MV-4-11 (cell line): Measurements from ENCODE around the gene GRK5.
"Not testable (repeated sequence)": the region's sequence is repeated elsewhere in the genome, so short reads cannot be mapped to it uniquely, and the experiment has no call there.

ENCODE experiments used
- DNase-seq: peaks from one replicate; lab custom pipeline; 2025; lab: John Stamatoyannopoulos, UW

GRK5 gene

DNA sequence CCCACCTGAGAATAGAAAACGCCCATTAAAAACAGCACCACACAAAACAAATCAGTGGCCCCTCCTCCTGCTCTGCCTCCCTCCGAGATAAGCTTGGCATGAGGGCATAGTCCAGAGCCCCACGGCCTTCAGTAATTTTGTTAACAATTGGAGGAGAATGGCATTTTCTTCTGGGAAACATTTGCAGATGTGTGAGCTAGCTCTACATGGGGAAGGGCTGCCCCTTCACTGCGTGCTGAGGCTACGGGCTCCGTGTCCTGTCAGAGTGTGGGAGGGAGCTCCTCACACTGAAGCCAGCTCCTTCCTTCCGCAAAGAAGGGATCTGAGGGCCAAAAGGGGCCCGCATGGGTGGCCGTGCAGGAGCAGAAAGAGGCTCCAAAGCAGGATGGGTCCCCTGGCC is 15.2 kb downstream of the GRK5 start:
- no peak for DNase-seq

DNA sequence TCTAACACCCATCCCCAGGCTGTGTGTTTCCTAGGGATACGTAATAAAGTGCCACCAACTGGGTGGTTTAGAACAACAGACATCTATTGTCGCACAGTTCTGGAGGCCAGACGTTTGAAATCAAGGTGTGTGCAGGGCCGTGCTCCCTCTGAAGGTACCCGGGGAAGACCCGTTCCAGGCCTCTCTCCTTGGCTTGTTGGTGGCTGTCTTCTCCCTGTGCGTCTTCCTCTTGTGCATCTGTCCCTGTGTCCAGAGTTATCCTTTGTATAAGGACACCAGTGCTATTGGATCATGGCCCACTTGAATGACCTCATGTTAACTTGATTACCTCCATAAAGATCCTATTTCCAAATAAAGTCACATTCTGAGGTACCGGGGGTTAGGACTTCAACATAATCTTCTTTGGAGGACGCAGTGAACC is 15.6 kb downstream of the GRK5 start:
- no peak for DNase-seq

DNA sequence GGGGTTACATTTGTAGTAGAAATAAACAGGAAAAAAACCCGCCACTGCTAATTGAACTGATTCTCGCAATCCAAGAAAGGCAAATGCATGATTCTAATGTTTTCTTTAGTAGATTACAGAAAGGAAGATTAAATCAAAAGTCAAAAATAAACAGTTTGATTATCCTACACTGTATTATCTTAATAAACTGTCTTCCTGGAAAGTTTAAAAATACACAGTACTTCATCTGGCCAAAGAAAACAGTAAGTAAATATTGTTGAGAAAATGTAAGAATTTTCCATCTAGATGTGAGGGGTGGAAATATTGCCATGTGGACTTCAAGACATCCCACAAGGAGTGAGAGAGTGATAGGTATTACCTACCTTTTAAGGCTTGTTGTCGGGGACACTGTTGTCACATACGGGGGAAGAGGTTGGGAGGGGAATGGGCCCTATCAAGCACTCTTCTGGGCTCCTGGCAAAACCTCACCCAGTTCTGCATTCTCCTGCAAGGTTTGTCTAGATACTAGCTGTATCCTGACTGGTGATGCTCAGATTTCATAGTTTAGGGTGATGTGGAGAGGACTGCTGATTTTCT is 17.8 kb downstream of the GRK5 start:
- no peak for DNase-seq

DNA sequence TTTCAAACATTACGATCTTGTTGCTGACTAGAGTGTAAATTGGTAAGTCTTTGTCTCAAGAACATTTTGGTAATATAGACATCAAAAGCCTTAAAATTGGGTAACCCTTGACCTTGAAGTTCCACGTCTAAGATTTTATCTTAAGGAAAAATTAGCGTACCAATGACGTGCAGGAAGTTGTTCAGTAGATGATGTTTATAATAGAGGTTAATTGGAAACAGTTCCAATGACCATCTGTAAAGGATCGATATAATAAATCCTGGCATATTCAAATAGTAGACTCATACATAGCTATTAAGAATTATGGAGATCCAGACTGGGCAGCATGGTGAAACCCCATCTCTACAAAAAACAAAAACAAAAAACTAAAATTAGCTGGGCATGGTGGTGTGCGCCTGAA is 20.5 kb downstream of the GRK5 start:
- no peak for DNase-seq

DNA sequence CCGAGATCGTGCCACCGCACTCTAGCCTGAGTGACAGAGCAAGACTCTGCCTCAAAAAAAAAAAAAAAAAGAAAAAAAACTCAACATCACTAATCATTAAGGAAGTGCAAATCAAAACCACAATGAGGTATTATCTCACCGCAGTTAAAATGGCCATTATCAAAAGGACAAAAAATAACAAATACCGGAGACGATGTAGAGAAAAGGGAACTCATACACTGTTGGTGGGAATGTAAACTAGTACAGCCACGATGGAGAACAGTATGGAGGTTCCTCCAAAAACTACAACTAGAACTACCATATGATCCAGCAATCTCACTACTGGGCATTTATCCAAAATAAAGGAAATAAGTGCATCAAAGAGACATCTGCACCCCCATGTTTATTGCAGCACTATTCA is 24.3 kb downstream of the GRK5 start:
- DNase-seq, result no peak

DNA sequence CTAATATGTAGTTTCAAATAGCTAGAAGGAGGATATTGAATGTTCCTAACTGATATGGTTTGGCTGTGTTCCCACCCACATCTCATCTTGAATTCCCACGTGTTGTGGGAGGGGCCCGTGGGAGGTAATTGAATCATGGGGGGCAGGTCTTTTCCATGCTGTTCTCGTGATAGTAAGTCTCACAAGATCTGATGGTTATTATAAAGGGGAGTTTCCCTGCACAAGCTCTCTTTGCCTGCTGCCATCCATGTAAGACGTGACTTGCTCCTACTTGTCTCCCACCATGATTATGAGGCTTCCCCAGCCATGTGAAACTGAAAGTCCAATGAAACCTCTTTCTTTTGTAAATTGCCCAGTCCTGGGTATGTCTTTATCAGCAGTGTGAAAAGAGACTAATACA is 25.1 kb downstream of the GRK5 start:
- not testable (repeated sequence) for DNase-seq

DNA sequence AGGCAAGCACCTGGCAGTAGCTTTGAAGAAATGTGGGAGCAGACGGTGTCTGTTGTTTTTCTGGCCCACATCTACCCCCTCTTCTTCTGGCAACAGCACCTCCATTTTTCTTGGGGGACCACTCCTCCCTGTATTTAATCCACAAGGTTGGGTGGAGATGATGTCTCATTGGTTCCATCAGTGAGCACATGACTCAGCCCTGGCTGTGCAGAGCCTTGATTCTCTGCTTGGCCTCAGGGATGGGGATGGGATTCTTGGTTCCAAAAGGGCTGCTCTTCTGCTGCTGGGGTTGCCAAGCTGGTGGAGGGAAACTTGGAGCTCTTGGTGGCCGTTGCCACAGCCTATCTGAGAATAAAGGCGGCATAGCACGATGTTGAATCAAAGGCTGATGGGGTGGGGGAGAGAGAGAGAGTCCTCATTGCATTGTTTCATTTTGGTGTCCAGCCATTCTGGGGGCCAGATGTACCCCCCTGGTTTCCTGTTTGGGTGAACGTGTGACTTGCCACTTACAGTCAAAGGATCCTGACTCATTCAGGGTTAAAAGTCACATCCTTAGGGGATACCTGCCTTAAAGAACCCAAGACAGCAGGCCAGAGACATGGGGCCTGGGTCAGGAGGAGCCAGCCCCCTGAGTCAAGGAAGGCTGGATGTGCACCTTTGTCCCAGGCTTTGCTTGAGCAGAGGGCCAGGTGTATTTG is 25.9 kb downstream of the GRK5 start:
- DNase-seq, result no peak

DNA sequence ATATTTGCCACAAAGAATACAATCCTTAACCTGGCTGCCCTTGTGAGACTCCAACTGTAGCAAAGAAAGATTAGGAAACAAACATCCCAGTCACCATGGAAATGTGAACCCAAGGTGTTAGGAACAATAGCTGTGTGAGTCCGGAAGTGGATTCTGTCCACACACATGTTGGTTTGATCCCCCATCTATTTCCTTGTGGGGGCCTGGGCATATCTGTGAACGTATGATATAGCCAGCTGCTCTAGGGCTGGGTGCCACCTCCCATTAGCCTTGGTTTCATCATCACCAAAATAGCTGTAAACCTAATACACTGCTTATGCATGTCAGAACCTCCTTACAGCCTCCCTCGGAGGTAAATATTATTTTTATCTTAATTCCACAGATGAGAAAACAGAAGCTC is 26.4 kb downstream of the GRK5 start:
- DNase-seq, result no peak

DNA sequence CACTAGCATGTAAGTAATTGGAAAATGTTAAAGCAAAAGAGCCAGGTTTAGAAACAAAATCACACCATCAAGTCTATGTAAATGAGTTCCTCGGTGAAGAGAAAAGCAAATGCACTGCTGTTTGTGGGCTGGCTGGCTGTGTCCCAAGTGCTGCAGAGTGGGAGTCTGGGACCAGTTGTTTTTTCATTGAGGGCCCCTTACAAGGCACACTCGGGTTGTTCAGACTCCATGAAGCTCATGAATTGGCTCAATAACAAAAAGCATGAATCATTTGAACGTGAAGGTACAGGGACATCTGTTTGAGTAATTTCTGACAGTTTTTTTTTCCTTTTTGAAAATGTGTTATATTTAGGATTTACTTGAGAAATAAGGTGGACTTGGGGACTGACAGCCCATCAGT is 28.0 kb downstream of the GRK5 start:
- DNase-seq, result no peak

DNA sequence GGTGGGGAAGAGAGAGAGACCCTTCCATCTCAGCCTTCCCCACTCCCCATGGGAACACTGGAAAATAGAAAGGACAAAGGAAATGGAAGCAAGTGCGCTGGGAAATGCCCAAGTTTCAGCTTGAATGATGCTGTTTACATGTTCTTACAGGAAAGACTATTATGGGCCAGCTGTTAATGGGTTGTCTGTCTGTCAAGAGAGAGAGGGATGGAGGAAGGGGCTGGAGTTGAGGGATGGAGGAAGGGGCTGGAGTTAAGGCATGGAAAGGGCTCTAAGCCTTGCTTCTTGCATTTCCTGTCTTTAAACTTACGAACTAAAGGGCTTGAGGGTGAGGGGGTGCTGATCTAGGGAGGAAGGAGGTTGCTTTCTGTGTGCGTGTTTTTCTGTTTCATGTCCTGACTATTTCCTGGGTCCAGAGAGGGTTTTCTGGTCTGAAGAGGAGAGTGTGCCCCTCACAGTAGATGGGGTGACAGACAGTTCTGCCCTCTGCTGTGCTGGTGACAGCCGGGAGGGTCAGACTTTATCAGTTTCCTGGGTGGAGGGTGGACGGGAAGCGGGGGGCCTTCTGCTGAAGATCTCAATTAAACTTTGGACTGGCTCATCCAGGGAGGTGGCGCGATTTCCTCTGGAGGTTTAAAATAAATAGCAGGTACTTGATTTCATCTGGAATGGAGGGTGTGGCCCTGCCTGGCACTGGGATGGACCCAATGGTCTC is 30.5 kb downstream of the GRK5 start:
- DNase-seq, result no peak

DNA sequence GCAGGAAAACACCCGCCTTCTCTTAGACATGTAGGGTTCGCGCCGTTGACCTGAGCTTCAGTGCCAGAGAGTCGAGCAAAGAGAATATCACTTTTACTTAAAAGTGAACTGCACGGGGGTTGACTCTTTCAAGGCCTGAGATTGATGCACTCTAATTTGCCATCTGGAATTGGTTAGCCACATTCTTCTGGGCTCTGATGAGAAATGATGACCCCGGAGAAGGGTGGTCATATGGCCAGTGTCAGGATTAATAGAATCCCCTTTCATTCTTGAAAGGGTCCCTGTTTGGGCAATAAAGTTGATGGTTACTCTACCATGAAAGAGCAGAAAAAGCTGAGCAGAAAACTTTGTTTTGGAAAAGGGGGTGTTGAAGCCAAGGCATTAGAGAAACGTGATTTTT is 31.2 kb downstream of the GRK5 start:
- no peak for DNase-seq

DNA sequence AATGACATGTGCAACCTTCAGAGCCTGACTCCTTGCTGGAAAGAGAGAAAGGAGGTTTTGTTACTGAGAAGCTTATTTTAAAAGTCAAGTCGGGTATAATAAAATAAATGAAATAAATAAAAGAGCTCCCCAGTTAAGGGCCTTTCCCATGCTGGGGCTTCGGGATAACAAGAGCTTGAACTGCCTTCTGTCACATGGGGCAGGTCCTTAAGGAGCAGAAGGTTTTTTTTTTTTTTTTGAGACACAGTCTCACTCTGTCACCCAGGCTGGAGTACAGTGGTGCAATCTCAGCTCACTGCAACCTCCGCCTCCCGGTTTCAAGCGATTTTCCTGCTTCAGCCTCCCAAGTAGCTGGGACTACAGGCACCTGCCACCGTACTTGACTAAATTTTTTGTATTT is 31.6 kb downstream of the GRK5 start:
- not testable (repeated sequence) for DNase-seq

DNA sequence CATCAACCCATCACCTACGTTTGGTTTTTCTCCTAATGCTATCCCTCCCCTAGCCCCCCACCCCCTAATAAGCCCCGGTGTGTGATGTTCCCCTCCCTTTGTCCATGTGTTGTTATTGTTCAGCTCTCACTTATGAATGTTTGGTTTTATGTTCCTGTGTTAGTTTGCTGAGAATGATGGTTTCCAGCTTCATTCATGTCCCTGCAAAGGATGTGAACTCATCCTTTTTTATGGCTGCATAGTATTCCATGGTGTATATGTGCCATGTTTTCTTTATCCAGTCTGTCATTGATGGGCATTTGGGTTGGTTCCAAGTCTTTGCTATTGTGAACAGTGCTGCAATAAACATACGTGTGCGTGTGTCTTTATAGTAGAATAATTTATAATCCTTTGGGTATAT is 32.3 kb downstream of the GRK5 start:
- DNase-seq, result not testable (repeated sequence)

DNA sequence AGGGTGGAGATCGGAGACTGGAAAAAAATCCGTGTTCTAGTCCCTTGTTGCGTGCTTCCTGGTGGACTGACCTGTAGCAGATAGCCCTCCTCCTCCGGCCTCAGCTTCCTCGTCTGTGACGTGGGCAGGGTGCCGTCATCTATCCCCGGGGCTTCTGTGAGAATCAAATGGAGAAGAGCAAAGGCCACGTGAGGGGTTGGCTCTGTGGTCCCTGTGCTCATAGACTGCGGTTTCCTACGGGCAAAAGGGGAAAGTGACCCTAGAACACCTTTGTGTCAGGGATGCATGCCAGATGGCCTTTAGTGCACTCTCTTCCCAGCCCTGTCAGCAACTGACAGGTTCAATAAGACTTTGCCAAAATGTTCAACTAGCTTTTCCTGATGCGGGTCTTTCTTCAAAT is 33.7 kb downstream of the GRK5 start:
- DNase-seq, result no peak

DNA sequence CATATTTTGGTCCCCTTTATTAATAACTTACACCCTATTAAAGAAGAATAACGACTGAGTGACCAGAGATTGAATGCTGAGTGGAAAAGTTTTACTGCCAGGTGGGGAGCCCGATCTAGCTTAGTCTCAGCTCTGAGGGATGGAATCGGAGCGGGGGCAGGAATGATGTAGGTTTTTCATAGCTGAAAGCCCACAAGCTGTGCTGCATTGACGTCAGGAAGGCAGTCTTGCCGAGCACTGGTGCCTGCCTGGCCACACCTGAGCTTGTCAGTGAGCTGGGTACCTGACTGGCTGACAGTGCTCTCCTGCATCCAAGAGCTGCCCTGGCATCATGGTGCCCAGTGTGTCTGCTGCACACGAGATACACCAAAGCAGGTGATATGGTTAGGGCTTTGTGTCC is 34.8 kb downstream of the GRK5 start:
- DNase-seq, result no peak

DNA sequence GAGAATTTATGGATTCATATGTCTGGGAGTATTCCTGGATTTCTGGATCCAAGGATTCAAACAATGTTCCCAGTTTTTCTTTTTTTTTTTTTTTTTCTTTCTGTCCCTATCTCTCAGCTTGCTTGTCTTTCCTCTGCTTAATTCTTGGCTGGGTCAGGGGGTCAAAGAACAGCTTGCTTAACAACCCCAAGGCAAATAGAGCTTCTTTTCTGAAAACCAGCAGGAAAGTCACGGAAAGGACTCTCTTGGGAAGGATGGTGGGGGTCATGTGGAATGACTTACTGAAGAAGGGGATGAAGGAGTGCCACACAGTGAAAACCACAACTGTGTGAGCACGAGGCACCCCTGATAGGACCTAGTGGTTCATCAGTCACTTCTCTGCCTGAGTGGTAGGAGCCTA is 36.1 kb downstream of the GRK5 start:
- DNase-seq, result no peak

DNA sequence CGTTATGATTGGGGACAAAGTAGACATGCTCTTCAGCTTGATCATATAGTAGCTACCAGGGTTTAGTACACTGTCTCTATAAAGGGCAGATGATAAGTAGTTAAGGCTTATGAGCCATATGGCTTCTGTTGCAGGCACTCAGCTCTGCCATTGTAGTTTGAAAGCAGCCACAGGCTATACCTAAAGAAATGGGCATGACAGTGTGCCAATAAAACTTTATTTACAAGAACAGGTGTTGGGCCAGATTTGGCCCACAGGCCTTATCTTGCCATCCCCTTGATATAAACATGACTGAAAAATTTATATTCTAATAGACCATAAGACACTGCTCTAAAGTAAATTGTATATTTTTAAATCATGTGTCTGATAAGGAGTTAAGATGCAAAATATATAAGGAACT is 36.6 kb downstream of the GRK5 start:
- DNase-seq, result no peak

DNA sequence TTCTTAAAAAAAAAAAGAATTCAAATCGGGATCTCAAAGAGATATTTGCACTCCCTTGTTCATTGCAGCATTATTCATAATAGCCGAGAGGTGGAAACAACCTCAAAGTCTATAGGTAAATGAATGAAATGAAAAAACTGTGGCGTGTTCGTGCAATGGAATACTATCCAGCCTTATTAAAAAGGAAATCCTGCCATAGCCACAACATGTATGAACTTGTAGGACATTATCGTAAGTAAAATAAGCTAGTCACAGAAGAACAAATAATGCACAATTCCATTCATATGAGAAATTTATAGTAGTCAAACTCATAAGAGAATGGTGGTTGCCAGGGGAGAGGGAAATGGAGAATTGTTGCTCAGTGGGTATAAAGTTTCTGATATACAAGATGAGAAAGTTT is 37.9 kb downstream of the GRK5 start:
- DNase-seq, result no peak

DNA sequence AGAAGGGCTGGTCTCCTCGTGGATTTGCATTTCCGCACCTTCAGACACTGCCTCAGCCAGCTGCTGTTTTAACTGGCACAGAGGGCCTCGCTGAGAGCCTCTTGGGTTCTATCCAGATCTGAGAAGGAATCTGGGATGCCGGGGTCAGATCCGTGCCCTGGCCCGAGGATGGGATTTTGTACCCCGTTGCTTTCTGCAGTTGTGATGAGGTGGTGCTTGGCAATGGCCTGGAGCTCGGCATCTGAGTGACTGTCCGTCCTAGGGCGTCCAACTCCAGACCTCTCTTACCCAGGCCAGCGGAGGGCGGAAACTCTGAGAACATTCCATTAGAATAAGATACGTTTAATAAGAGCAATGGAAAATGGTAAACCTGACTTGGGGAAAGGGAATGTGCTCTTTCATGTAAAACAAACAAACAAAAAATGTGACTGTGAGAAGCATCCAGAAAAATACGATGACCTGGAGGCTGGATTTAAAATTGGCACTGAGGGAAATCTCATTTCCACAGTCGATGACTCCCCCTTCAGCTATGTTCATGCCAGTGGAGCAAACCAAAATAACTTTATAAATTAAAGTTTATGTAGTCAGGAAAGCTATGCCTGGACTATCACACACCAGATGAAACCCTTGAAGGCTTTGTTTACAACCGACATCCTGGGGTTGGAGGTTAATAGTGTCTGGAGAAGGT is 39.6 kb downstream of the GRK5 start:
- DNase-seq, result no peak

DNA sequence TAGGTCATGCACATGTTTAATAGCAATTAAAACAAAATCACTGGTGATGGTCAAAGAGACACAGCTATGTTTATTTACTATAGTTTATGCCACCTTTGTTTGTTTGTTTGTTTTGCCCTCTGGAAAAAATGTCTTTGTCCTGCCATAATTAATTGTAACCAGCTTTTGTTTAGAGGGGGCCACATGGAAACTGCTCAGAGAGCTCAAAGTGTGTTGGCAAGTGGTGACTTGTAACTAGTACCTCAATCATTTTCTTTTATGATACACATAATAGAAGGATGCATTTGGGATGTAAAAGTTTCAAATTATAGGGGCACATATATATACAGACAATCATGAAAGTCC is 40.2 kb downstream of the GRK5 start:
- no peak for DNase-seq

DNA sequence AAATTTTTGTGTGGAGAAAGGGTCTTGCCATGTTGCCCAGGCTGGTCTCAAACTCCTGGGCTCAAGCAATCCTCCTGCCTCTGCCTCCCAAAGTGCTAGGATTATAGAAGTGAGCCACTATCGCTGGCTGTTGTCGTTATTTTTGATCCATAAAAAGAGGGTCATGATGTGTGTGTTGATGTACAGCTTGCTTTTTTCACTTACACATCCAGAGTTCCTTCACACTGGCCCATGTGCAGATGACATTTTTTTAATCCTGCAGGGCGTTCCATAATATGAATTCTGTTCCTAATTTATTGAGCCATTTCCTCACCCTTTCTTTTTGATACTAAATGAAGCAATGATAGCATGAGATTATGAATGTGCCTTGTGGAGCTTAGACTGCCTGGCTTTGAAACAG is 40.8 kb downstream of the GRK5 start:
- DNase-seq, result no peak

DNA sequence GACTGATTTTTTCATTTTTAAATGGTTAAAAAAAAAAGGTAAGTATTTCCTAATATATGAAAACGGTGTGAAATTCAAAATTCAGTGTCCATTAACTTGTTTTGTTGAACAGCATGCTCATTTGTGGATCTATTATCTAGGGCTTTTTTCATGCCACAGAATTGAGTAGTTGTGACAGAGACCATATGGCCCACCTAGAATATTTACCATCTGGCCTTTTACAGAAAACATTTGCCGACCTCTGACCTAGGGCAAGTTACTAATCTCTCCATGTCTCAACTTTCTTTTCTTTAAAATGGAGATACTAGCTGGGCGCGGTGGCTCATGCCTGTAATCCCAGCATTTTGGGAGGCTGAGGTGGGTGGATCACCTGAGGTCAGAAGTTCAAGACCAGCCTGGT is 41.3 kb downstream of the GRK5 start:
- no peak for DNase-seq

DNA sequence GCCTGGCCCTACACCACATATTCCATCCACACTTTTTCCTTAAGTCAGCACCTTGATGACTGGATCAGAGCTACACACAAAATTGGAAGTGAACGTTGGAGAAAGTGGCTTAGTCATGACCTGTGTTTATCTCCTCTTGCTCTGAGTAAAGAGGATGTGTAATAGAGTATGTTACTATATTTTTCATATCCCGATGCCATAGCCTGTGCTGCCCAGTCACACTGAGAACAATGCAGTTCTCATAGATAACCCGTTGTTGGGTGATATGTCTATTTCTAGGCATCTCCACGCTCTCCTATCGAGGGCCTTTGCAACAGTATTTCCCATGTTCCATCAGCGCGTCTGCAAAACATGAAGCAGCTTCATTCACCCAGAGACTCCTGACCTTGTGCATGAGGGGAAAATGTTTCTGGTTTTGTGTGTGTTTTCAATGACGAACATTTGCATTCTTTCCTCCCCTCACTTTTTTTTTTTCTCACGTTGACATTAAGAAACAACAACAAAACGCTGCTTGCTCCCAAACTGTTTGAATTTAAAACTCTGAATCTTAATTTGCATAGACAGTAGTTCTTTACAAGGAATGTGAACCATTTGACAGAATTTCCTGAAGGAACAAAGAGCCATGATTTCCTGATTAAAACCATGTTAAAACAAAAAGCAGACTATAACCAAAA is 43.4 kb downstream of the GRK5 start:
- DNase-seq, result no peak
